MCF 10A (cell line): ENCODE data around the gene ZNF182. TPM values are rescaled to one million over a fixed set of nuclear protein-coding genes. Genes with fewer than 3 reads are reported as not detected.

Source experiments
- BruUV-seq: library from RNA; stranded (reverse); fragments of 400-500 nt; replicated peaks from 2 replicates; lab custom pipeline; 2021; lab: Mats Ljungman, UMichigan
- CTCF ChIA-PET: fragments of 300-600 bp; sonication (Branson Sonifier 250); formaldehyde crosslinking; extraction: SDS; loops from one replicate; lab custom pipeline; 2021; ENCODE audit warnings: antibody characterized with exemption, inconsistent platforms; lab: Yijun Ruan, JAX
- POLR2A ChIA-PET: fragments of 300-600, 350-650 bp; sonication (Branson Sonifier 250); formaldehyde crosslinking; extraction: SDS; loops from one replicate; lab custom pipeline; 2020; ENCODE audit warnings: antibody characterized with exemption, inconsistent platforms; lab: Yijun Ruan, JAX
- DNase-seq: peaks from one replicate; pipeline ENCODE4 v3.0.0-alpha.2; 2018; ENCODE audit not compliant: unreplicated experiment
- H3K27ac Mint-ChIP-seq: one replicate; pipeline ENCODE4 v1.8.0; 2022; ENCODE audit warnings: mild to moderate bottlenecking, low read depth, mixed read lengths; ENCODE audit not compliant: unreplicated experiment
- H3K27me3 Mint-ChIP-seq: one replicate; pipeline ENCODE4 v1.8.0; 2022; ENCODE audit warnings: mixed read lengths; ENCODE audit not compliant: insufficient read depth, unreplicated experiment
- H3K36me3 Mint-ChIP-seq: one replicate; pipeline ENCODE4 v1.8.0; 2022; ENCODE audit warnings: mild to moderate bottlenecking, moderate library complexity, mixed read lengths; ENCODE audit not compliant: insufficient read depth, unreplicated experiment
- H3K4me1 Mint-ChIP-seq: one replicate; pipeline ENCODE4 v1.8.0; 2022; ENCODE audit warnings: mixed read lengths; ENCODE audit not compliant: insufficient read depth, unreplicated experiment
- H3K4me3 Mint-ChIP-seq: one replicate; pipeline ENCODE4 v1.8.0; 2022; ENCODE audit warnings: mild to moderate bottlenecking, moderate library complexity, mixed read lengths; ENCODE audit not compliant: unreplicated experiment
- H3K9me3 Mint-ChIP-seq: one replicate; pipeline ENCODE4 v1.8.0; 2022; ENCODE audit warnings: mixed read lengths; ENCODE audit not compliant: unreplicated experiment
- CTCF ChIP-seq: fragments of 200-600 bp; IDR thresholded peaks from one replicate; pipeline ENCODE4 v1.8.0; 2022; ENCODE audit warnings: antibody characterized with exemption, mild to moderate bottlenecking; ENCODE audit not compliant: unreplicated experiment
- intact Hi-C: fragments of 100-400 bp; cut with micrococcal nuclease; formaldehyde crosslinking; loops from 2 replicates; pipeline ENCODE4 v1.14.1; 2022
- total RNA-seq: library from RNA; stranded (reverse); gene quantifications from 2 replicates; pipeline ENCODE4 v1.2.3, GENCODE V29; 2022

The ZNF182 gene
- total RNA-seq, 1 experiment from 2014 or later: 6.0 TPM

DNA sequence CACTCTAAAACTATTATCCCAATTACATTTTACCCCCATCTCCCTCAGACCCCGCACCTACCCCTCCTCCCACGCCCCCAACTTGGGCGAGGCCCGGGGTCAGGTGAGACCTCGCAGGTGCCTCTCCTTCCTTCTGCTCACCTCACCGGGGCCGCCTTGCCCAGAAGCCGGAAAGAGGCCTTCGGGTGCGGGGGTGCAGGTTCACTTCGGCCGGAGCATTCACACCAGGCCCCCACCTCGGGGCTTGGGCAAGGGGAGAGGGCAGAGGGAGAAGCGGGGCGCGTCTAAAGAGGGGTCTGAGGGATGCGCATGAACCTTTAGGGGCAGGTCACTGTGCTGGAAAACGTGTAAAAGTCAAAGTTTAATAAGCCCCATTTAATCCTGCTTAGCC lies 427 bp downstream of the ZNF182 start:
- Mint-ChIP-seq H3K27ac (peak overlapping the region; percentile 96), H3K27me3 (no peaks in the 10 kb centered on the region), H3K9me3 (no peaks in the 10 kb centered on the region), H3K4me1 (peaks cover 6% of the 10 kb centered on the region), H3K36me3 (peaks cover 9% of the 10 kb centered on the region), H3K4me3 (peak overlapping the region; percentile 87)
- intact Hi-C loops: no loop called here
- no peak for TF ChIP-seq CTCF
- POLR2A ChIA-PET: interaction anchor here (1.0 kb wide), 1 partner anchor 167 kb away, joined by 8 read pairs; the partner anchor contains the start of gene ZNF81
- CTCF ChIA-PET: interaction anchor here (0.6 kb wide), 1 partner anchor 22 kb away, joined by 3 read pairs; no protein-coding TSS in a partner anchor
- BruUV-seq: TSS peak; percentile 55
- no peak for DNase-seq

GRCh38 chrX:48002929-48003328 lies 860 bp downstream of the ZNF182 start:
- DNase-seq: no peak
- Mint-ChIP-seq H3K4me1 (peaks cover 6% of the 10 kb centered on the region), H3K4me3 (peak overlapping the region; percentile 87), H3K27me3 (no peaks in the 10 kb centered on the region), H3K36me3 (peaks cover 13% of the 10 kb centered on the region), H3K9me3 (no peaks in the 10 kb centered on the region), H3K27ac (peak overlapping the region; percentile 96)
- TF ChIP-seq CTCF: no peak
- TSS peak; percentile 97 for BruUV-seq
- ChIA-PET CTCF (interaction anchor here (0.6 kb wide), 1 partner anchor 22 kb away, joined by 3 read pairs; no protein-coding TSS in a partner anchor), POLR2A (interaction anchor here (1.0 kb wide), 1 partner anchor 166 kb away, joined by 8 read pairs; the partner anchor contains the start of gene ZNF81)
- intact Hi-C loops: no loop called here

DNA sequence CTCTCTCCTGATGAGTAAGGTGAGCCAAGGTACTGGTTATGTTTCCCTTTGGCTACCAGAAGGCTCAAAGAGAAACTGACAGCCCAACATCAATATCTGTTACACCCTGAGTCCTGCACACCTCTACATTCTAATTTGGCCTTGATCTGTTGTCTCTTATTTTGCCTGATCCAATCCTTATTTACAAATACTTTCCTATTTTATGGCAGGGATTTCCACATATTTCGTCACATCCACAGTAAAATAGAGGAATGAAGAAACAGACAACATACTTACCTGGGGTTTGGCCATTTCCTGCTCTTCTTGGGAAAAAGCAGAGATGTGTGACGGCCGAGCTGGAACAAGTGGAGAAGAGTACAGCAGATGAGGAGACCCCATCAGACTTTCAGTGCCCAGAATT lies 1.5 kb downstream of the ZNF182 start:
- DNase-seq: peak; percentile 21
- Mint-ChIP-seq H3K4me3 (peak overlapping the region; percentile 87), H3K36me3 (peaks cover 16% of the 10 kb centered on the region), H3K9me3 (no peaks in the 10 kb centered on the region), H3K27me3 (no peaks in the 10 kb centered on the region), H3K4me1 (peaks cover 6% of the 10 kb centered on the region), H3K27ac (peak overlapping the region; percentile 31)
- no peak for TF ChIP-seq CTCF
- no TSS peak for BruUV-seq
- intact Hi-C loops: no loop called here
- ChIA-PET POLR2A (interaction anchor here (1.0 kb wide), 1 partner anchor 165 kb away, joined by 8 read pairs; the partner anchor contains the start of gene ZNF81), CTCF (no interaction called here)

- Mint-ChIP-seq H3K4me1 (peaks cover 6% of the 10 kb centered on the region), H3K36me3 (peaks cover 18% of the 10 kb centered on the region), H3K4me3 (no peak overlapping the region), H3K9me3 (peaks cover under 1% of the 10 kb centered on the region), H3K27me3 (no peaks in the 10 kb centered on the region), H3K27ac (no peak overlapping the region)
- BruUV-seq: no TSS peak
- ChIA-PET POLR2A (interaction anchor here (0.8 kb wide), 1 partner anchor 29 kb away, joined by 3 read pairs; no protein-coding TSS in a partner anchor), CTCF (no interaction called here)
- intact Hi-C loops: no loop called here
- TF ChIP-seq CTCF: no peak
- DNase-seq: no peak
Observed at GRCh38 chrX:48001260-48001659, 2.5 kb downstream of the ZNF182 start.
